HG02588 (cell line): ENCODE results near the gene LAG3.
A peak's percentile ranks its signal among the peaks of the same experiment; 100 is the strongest.

Experiments
- ATAC-seq: cut with Tn5 transposase; IDR thresholded peaks from one replicate; pipeline ENCODE4 v1.9.1; 2021; ENCODE audit warnings: mild to moderate bottlenecking, moderate library complexity; ENCODE audit not compliant: unreplicated experiment

LAG3 gene

DNA sequence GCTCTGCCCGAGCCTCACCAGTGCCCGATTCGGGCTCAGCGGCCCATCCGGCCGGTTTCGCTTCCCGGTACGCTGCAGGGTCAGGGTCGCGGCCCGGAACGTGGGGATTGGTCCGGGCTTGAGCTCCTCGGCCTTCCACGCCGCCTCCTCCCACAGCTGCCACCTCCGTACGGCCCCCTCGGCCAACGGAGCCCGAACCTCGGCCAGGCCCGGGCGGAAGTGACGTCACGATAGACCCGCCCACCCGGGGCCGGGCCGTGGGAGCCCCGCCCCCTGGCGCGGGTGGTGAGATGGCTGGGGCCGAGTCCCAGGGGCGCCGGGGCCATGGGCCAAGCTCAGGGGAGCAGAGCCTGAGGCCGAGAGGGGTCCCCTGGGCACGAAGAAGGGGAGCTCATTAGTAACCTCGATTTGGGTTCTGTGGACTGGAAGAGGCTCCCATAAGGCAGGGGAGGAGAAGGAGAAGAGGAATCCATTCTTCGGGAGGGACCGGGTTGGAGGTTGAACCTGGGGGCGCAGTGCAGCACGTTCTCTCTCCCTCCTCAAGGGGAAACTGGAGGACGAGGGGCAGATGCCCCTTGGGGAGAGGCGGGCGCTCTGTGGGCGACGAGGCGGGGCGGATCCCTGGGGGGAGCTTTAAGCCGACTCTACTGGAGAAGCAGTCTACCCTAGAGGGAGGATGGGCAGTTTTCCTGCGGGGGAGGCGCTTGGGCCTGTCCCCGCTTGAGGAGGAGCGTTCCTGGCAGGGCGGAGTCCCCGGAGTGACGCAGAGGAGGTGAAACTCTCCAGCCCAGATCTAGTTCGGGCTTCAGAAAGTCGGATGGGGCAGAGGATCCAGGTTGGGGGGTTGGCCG lies 19.2 kb upstream of the LAG3 start, which contains the start of gene MLF2:
Gene MLF2, minus strand, starts transcription at position 221 of the 851 bp plus-strand sequence. CDS start 807 bp downstream, outside the sequence.
- peak; percentile 84 for ATAC-seq

DNA sequence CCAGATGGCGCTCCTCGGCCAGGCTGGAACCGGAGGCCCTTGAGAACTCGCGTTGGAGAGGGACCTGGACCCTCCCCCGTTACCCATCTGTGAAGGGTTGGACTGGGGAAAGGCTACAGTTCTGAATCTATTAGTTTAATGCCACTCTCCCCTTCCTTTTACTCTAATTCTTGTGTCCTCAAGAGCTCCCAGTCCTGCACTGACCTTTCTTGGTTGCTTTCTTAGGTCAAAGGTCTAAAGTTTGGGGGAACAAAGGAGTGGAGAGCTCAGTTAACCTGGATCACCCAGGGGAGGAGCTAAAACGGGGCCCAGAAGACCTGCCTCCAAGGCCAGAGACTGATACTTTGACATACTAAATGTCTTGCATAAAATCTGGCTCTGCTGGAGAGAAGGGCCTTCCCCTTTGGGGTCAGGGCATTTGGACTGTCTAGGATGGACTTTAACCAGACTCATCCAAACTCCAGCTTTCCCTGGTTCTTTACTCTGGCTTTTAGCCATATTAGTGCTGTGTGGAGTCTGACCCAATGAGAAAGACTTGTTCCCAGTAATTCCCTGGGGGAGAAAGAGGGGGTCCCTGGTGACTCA lies 18.5 kb upstream of the LAG3 start:
- ATAC-seq, result no peak

DNA sequence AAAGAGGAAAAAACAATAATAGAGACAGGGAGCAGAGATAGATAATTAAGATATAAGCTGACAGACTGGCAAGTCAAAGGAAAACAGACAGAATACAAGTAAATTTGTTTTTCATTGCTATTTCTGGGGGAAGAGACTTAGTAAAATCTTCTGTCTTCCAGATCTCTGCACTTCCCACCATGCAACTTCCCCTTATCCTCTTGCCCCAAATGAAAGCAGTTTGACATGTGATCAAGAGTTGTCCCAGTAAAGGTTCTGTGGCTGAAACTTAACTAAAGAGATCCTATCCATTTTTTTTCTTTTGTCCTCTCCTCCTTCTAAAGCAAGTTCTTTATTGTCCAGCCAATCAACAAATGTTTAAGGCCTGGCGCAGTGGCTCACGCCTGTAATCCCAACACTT lies 17.9 kb upstream of the LAG3 start:
- no peak for ATAC-seq

DNA sequence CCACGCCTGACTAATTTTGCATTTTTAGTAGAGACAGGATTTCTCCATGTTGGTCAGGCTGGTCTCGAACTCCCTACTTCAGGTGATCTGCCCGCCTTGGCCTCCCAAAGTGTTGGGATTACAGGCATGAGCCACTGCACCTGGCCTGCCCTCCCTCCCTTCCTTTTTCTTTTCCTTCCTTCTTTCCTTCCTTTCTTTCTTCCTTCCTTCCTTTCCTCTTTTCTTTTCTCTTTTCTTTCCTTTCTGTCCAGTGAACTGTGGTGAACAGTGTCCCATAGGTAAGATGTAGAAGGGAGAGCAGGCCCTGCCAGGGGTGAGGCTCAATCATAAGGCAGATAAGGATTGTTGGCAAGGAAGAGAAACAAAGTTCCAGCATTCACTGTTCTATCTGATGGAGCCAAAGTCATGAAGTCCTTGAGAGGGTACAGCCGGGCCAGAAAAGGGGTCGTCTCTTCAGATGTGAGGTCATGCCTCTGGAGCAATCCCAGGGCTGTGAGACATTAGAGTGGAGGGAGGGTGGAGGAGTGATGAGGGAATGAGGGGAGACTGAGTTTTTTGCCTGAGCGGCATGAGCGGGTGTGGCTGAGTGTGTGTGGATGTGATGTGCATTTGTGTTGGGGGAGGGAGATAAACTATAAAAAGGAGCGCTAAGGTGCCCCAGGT lies 15.2 kb upstream of the LAG3 start:
- ATAC-seq, result no peak

DNA sequence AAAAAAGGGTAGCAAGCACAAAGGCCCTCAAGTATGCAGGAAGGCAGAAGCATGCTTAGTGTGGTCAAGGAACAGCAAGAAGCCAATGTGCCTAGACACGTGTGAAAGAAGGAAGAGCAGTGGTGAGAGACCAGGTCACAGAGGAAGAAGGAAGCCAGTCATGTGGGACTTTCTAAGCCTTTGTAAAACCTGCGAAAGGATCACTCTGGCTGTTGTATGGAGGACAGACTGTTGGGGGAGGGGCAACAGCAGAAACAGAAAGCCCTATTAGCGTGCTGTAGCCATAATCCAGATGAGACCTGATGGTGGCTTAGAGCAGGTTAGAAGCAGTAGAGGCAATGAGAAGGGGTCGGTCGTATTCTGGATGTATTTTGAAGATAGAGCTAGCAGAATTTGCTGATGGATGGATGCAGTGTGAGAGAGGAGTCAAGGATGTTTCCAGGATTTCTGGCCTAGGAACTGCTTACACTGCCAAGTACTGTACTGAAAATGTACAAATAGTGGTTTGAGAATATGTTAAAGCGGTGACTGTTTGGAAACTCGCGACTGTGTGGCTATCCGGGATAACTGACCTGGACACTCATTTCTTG lies 13.7 kb upstream of the LAG3 start:
- no peak for ATAC-seq

DNA sequence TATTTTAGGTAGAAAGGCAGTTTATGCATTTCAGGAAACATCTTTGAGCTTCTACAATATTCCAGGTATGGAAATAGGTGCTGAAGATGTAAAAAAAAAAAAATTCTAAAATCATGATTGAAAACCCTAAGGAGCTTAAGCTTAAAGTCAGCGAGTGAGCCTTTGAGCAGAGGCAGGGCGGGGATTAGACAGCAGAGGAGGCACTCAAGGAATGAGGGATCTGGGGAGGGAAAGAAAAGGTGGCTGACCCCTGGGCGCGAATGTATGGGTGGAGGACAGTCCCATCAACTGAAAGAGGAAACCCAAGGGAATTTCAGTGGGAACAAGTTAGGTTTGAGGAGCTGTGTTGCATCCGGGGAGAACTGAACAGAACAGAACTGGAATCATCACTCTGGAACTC lies 12.6 kb upstream of the LAG3 start:
- ATAC-seq, result no peak

DNA sequence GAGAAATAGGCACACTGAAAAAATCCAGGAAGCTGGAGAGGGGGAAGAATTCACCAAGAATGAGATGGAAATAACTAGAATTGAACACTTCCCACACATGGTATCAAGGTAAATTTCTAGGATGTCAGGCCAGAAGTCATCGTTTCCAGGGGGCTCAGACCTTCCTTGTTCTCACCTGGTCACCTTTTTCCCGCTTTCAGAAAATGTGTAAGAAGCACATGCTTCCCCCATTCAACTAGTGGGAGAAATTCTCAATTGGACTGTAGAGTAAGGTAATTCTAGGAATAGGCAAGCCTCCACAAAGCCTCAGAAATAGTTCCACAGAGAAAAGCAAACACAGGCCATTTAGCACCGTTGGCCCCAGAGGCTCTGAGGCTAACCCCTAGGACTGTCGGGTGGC lies 8.9 kb upstream of the LAG3 start:
- ATAC-seq, result no peak

DNA sequence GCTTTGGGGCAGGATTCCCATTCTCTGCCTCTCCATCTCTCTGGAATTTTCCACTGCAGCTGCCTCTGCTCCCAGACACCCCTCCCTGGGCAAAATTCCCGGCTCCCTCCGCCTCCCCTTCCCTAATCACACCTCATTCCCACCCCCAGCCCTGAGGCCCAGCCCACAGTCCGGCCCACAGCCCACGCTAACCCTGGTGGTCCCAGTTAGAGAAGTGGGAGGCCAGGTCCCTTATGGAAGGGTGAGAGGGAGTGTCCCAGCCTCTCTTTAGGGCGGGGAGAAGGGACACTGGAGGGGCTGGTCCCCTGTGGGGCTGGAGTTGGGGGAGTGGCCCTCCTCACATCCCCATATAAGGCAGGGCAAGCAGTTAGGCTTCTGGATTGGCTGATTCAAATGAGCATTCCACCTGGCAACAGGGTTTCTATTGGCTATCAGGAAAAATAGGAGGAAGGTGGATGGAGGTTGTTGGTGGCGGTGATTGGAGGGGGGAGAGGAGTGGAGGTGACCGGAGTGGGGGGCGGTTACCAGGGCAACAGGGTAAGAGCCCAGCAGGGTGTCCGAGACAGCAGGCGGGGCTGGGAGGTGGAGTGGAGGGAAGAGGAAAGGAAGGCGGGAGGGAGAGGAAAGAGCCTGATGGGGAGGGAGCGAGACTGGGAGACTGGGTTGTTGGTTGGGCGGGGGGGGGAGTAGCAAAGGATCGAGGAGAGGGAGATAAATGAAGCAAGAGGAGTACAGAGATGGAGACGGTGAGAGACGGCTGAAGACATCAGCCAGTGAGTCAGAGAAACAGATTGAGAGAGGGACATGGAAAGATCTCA lies 8.1 kb upstream of the LAG3 start:
- peak; percentile 69 for ATAC-seq

DNA sequence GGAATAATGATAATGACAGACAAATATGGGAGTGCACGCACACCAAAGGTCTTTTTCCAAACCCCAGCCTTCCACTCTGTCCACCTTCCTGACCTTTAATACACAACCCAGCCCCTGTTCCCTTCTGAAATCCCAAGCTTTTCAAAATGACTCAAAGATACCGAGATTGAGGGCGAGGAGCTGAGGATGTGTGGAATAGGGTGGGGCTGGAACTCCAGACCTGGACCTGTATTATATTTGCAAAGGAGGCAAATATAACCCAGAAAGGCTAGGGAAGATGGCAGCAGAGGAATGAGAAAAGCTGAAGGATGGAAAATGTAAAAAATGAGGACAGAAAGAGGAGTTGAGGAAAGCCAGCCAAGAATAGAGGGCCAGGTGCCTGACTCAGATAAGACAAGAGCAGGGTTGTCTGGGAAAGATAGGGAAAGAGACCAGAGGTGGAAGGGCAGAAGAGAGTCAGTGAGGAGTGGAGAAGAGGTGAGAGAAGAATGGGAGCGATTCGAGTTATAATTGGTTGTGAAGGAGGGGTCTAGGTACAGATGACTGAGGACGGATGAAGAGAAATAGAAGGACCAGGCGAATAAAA lies 7.2 kb upstream of the LAG3 start:
- no peak for ATAC-seq

DNA sequence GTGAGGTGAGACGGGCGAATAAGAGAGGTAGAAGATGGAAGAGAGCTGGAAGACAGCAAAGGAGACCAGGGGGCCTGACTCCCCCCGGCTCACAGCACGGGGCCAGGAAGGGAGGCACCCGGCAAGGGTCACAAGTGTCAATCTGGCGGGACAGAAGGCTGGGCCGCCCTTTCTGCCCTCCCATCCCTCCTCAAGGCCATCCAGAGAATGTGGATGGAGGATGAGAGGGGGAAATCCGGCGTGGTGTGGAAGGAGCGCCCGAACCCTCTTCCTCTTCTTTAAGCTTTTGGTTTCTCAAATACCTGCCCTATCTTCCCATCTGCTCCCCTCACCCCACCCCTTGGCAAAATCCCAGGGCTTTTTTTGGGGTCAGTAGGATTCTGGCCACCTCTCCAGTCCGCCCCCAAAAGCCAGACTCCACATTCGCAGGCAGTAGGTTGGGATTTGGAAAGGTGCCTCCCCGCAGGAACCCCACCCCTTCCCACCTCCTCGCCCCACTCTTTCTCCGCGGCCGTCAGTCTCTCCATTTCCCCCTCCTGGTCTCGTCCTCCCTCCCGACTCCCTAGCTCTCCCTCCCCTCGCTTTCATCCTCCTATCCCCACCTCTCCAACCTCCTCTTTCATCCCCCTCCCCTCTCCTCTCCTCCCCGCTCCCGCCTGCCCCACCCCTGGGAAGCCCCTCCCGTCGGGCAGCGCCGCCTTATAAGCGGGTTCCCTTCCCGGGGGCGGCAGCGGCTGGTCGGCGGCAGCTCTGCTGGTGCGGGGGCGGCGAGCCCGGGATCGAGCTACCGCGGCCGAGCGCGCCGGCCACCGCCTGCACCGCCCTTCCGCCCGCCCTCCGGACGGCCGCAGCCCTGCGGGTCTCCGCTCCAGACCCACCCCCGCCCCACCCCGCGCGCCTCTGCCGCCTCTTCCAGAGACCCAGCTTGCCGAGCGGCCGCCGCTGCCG lies 6.4 kb upstream of the LAG3 start, which contains the start of gene PTMS:
Gene PTMS, plus strand, starts transcription at position 730 of the 948 bp plus-strand sequence. CDS start 343 bp downstream, outside the sequence.
- ATAC-seq, result peak; percentile 29

DNA sequence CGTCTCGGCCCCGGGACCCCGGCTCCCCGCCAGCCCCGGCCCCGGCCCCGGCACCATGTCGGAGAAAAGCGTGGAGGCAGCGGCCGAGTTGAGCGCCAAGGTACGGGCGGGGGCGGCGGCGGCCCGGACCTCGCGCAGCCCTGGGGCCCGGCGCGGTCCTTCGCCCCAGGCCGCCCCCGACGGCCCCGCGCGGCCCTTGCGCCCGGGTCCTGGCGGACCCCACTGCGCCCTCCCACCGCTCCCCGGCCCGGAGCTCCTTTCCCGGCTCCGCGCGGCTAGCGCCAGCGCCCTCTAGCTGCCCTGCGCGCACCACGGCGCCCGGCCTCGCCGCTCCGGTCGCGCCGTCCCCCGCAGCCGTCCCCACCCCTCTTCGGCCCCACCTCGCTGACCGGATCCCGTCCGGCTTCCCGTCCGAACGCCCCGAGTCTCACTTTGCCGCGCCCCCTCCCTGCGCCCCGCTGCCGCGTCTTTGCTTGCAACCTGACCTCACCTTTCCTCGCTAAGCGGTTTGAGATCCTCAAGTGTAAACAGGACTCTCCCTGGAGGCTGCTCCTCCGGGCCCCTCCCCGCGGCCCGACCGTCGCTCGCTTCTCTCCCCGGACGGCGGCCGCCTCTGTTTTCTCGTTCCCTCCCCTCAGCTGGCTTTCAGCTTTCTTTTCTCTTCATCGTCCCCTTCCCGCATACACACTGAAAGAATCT lies 5.5 kb upstream of the LAG3 start:
- peak; percentile 55 for ATAC-seq

DNA sequence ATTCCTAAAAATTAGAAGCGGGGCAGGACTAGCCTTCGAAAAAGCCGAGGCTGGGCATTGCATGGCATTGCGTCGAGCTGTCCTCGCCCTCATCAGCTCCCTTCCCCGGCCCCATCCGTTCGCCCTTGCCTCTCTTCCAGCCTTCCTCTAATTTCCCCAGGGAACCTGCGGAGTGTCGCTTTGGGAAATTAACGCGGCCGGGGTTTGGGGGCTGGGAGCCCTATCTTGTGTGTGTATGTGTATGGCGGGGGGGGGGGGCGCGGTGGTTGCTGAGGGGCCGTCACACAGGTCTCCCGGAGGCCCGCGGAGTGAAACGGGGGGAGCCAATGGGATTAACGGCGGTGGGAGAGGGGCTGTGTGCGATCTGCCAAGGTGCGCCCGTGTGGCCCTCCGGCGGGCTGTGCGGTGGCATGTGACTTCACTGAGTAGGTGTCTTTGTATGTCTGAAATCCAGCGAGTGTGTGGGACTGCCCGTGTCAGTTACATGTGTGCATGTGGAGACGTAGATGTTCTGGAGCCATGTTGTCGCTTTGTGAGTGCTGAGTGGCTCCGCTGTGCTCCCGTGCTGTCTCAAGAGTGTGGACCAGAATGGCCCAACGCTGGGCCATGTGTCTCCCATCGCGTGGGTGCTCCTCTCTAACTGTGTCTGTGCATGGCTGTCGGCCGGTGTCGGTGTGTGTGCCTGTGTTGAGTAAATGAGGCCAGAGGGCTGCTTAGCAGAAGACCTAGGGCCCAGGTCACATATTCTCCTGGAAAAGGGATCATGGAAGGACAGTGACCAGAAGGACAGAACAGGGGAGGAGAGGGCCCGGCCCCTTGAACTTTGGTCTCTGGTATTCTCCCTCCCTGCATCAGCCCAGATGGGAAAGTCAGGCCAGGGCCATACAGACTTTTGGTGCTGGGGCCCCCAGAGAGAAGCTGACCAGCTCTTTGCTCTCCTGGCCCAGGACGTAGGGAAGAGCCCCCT lies 4.7 kb upstream of the LAG3 start:
- ATAC-seq, result no peak

DNA sequence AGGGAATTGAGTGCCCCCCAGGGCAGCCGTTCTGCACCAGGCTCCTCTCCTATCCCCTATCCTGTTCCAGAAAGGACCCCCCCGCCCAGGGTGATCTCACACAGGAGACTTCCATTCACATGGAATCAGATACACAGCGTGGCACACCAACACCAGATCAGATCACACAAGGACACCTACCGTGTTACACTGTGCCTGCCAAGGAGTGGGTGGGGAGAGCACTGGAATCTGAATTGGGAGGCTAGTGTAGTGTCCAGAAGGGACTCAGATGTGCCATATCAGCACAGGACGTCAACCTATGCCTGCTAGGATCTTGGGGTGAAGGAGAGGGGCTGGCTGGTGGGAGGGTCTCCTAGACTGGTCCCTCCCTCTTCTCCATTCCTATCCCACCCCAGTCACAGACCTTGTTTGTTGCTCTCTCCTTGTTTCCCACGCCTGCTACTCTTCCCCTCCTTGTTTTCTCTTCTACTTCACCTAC lies 3.8 kb upstream of the LAG3 start:
- ATAC-seq, result no peak

DNA sequence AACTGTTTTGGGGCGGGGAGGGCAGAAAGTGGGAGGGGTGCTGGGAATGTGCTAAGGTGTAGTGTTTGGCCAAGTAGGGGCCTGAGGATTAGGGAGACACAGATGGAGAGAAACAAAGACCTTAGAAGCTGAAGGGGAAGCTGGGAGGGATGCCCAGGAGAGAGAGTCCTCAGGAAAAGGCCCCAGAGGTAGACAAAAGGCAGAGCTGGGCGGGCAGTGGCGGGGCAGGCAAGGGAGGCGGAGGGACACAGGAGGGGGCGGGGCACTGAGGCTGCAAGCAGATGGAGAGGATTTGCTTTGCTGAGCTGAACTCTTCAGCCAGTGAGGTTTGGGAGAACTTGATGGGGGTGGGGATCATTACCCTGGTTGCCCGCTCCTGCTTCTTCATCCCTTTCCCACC lies 3.3 kb upstream of the LAG3 start:
- no peak for ATAC-seq

DNA sequence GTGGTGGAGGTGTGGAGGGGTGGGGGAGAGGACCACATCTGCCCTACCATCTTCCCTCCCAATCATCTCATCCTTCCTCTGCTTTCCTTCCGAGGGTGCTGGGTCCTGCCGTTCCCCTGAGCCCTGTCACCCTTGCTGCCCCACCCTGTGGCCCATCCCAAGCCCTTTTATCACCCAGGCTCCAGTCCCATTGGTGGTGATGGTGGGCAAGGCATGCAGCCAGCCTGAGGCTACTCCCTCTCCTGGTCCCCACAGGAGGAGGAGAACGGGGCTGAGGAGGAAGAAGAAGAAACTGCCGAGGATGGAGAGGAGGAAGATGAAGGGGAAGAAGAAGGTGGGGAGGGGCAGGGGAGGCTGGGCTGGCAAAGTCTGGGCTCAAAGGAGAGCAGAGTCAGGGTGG lies 2.7 kb upstream of the LAG3 start:
- no peak for ATAC-seq

DNA sequence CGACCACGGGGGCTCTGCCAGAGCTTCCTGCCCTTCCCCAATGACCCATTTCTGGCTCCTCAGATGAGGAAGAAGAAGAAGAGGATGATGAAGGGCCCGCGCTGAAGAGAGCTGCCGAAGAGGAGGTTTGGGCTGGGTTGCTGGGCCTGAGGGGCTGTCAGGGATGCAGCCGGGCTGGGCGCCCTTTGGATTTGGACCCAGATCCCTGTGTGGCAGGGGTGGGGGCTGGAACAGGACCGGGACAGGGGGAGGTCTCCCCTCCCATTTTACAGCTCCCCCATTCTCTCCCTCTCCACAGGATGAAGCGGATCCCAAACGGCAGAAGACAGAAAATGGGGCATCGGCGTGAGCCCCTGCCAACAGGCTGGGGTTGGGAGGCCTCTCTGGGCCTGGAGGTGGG lies 2.2 kb upstream of the LAG3 start:
- ATAC-seq, result no peak

DNA sequence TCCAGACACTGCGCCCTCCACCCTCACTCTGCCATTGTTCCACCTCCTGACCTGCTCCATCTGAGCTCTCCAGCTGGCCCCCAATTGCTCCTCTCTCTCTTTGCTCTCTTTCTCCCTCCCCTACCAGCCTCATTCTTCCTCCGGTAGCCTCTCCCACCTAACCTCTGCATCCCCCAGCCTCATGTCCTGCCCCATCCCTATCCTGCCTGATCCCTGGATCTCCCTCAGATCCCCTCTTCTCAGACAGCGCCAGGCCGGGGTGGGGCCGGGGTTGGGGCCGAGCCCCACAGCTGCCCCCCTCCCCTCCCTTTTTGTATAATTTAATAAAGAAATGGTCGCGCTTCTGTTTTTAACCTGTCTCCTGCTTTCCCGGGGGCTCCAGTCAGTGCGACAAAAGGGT lies 1.7 kb upstream of the LAG3 start:
- ATAC-seq, result no peak
